ENCODE results near the gene CROCC2.

The CROCC2 gene

DNA sequence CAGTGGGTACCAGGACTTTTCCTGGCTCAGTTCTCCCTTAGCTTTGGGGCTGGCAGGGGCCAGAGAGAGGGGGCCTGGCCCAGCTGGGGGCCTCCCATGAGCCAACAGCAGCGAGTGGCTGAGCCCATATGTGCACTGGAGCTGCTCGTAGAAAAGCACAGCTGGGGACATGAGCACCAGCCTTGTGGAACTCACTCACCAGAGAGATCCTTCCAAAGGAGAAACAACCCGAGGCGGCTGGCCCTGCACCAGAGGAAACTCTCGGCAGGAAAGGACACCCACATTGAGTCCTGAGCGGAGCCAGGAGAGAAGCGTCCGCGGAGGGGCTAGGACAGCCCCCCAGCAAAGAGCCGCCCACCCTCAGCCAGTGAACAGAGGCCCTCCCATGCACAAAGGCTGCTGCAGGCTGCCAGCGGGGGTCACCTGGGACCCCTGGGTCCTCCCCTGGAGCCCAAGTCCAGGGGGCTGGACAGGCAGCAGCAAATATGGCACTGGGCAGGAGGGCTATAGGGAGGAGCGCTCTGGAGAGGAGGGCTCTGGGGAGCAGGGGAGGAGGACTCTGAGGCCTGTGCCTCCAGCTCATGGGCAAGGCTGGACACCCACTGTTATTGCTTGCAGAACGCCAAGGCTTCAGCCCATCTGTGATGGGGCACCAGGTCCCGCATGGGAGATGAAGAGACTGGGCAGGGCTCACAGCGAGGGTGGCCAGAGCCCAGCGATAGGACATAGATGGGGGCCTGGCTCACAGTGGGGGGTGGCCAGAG lies 50.2 kb downstream of the CROCC2 start:
- no peak for DNase-seq (ENCODE audit: low read depth, low spot score)

DNA sequence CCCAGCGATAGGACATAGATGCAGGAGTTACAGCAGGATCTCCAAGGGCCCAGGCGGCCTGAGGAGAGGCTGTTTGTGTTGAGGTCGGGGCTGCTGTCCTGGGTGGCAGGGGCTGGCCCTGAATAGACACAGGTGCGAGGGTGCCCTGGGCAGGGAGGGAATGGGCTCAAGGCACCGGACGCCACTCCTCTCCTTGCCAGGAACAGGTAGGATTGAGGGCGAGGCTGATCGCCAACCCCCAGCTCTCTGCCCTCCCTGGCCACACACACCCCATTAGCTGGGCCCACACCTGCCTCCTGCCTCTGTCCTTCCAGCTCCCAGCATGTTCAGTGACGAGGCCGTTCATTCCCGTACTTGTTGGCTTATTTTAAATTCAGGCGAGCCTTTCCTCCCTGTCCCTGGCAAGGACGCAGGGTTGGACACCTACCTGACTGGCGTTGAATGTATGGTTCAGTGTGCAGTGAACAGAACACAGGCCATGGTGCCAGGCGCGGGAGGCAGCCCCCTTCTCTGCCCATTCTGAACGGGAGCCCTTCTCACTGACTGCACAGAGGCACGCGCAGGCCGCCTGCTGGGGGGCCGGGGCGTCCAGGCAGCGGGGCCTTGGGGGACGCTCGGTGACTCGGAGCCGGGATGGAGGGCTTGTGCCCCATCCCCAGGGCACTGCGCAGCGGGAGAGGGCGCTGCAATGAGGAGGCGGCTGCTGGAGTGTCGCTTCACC lies 51.0 kb downstream of the CROCC2 start:
- DNase-seq (ENCODE audit: low read depth, low spot score), result no peak

DNA sequence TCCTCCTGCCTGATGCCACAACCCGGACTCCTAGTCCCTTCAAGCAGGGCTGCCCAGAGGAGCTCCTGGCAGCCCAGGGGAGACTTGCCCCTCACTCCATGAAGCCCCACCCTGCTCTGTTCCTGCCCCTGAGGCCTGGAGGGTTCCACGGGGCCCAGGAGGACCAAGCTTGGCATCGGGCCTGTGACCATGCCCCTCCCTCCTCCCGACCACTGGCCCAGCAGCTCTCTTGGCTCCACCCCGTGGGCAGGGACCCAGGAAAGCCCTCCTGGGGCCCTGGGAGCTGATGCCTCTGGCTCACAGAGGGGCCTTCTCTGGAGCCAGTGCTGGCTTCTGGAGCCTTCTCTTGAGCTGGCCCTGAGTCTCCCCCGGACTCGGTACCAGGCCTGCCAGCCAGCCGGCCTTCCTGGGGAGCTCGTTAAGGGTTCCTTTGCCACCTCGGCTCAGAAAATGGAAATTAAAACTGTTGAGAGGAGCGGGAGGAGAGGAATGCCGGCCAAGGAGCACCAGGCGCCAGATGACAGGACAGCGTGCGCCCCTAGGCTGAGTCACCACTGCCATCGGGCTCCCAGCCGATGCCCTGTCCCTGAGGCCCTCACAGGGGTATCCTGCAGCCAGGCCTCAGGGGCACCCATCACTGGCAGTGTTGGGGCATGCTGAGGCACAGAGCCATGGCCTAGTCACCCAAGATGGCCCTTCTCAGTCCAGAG lies 51.7 kb downstream of the CROCC2 start:
- DNase-seq (ENCODE audit: low read depth, low spot score), result peak; percentile 68

DNA sequence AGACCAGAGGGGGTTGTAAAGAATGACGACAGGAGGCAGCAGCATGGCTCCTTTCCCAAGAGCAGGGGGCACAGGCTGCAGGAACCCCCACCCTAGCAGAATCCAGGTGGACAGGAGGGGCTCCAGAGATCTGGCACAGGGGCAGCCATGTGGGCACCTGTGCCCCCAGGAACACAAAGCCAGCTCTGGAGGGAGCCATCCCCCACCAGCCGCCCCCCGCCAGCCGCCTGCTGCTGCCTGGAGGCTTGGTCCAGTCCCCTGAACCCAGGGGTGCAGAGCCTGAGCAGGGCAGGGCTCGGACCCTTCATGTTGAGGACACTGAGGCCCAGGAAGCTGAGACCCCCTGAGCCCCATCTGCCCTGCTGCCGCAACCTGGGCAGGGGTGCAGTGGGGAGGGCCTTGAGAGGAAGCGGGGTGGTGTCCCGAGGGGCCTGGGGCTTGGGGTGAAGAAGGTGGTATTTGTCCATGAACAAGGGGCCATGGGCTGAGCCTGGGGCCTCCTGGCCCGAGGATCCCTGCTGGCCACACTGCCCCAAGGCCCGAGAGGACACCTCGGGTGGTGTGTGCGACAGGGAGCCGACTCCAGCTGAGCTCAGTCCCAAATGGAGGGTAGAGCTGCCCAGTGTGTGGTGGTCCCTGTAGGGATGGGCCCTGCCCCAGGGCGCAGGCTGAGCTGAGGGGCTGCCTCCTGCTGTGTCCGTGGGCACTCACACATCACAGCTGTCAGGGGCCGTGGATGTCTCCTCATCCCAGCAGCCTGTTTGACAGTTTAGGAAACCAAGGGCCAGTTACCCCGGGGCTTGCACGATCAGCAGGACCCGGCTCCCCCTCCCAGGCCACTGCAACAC lies 52.5 kb downstream of the CROCC2 start:
- no peak for DNase-seq (ENCODE audit: low read depth, low spot score)

DNA sequence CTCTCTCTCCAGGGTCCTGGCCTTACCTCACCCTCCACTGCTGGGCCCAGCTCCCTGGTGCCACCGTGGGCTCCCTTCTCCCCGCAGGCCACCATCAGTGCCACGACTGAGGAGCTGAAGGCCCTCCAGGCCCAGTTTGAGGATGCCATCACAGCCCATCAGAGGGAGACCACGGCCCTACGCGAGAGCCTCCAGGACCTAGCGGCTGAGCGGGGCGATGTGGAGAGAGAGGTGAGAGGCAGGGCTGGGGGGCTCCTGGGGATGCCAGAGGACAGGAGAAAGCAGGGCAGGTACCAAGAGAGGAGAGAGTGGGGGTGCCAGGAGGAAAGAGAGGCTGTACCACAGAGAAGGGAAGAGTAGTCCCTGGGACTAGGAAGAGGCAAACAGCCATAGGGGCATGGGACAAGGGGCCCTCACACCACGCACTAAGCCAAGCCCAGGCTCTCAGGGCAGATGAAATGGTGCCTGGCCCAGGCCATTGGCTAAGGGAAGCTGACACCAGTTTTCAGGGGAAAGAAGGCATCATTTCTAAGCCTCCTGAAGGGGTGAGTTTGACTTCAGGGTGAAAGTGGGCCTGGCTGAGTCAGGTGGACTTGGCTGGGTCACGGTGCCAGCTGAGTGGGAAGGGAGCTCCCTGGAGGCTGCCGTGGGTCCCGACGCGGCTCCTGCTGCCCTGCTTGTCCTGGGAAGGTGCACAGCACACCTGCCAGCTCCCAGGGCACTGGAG lies 53.2 kb downstream of the CROCC2 start:
- DNase-seq (ENCODE audit: low read depth, low spot score), result no peak

- DNase-seq (ENCODE audit: low read depth, low spot score), result no peak
These were observed 53.8 kb downstream of the CROCC2 start for GRCh38 chr2:240959941-240960308.

- DNase-seq (ENCODE audit: low read depth, low spot score), result peak; percentile 49
These were observed 54.3 kb downstream of the CROCC2 start for GRCh38 chr2:240960309-240960970.

GRCh38 chr2:240960971-240961876 lies 55.1 kb downstream of the CROCC2 start:
- DNase-seq (ENCODE audit: low read depth, low spot score), result peak; percentile 29

GRCh38 chr2:240961910-240962299 lies 55.8 kb downstream of the CROCC2 start:
- DNase-seq (ENCODE audit: low read depth, low spot score), result no peak

DNA sequence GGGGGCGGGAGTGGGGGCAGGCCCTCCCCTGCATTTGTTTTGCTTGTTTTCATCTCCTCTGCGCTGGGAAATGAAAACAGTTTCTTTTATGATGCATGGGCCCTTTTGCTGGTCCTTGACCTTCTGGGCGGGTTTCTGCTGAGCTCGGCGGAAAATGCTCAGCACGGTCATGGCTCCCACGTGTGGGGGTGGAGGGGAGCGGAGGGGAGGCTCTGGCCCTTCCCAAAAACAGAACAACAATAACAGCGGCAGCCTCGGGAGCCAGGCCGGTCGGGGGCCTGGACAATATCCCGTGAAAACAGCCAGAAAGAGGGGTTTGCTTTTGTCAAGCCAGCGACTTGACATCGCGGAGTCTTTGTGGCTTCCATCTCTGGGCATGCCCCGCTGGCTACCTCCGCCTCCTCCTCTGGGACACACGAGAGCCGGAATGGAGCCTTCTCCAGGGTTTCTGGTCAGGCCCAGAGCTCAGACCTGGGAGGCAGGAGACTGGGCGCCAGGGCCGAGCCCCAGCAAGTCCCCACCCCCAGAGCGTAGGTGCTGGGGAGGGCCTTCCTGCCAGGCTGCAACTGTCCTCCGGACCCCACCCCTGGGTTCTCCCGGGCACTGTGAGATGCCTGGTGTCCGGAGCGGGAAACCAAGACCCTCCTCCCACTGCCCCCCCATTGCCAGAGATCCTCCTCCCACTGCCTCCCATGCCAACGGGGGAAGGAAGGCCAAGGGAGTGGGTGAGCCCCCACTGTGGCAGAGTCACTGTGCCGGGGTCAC lies 56.3 kb downstream of the CROCC2 start:
- DNase-seq (ENCODE audit: low read depth, low spot score), result peak; percentile 60

DNA sequence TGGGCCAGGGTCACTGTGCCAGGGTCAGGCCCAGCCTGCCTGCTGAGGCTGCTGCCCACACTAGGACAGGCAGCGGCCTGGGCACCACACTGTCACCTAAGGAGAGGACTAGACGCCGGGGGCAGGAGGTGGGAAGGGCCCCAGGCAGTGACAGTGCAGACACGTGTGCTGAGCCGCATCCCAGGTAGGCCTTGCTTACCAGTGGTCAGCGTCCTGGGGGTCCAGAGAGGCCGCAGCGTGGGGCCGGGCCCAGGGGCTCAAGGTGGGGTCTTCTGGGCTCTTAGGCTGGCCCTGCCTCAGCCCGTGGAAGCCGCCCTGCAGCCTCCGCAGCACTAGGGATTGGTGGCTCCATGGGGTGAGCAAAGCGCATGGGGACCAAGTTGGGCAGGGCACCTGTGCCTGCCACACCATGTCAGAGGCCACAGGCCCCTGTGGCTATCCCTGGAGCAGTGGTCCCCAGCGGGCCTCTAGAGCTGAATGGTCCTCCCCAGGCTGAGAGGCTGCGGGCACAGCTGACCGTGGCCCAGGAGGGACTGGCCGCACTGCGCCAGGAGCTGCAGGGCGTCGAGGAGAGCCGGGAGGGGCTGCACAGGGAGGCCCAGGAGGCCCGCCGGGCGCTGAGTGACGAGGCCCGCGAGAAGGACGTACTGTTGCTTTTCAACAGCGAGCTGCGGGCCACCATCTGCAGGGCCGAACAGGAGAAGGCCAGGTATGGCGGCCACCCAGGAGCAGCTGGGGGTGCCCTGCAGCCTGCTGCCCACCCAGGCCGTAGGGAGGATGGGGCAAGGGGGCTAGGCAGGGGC lies 57.1 kb downstream of the CROCC2 start:
- no peak for DNase-seq (ENCODE audit: low read depth, low spot score)

DNA sequence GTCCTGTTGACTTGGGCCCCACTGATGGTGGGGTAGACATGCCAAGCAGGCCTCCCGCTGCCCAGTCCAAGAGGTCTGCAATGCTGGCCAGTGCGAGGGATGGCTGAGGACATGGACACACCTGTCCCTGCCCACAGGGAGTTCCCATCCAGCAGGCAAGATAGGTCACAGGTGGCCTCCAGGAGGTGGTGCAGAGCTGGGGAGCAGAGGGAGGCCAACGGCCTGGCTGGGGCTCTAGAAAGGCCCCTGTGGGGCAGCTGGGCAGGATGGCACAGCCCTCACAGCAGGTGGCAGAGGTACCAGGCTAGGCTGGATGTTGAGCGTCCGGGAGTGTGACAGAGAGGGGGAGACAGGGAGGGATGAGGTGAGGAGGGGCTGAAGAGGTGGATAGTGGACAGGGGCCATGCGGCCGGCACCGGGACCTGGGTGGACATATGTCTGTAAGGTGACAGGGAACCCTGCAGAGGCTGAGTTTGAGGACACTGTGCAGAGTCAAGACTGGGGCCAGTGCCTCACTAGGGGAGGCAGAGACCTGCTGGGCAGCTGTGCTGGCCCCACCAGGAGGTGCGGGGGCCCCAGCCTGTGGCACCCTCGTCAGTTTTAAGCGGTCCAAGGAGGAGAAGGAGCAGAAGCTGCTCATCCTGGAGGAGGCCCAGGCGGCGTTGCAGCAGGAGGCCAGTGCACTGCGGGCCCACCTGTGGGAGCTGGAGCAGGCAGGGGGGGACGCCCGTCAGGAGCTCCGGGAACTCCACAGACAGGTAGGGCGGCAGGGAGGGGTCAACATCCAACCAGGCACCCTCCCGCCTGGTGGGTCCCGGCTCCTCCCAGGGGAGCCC lies 58.0 kb downstream of the CROCC2 start:
- no peak for DNase-seq (ENCODE audit: low read depth, low spot score)

GRCh38 chr2:240964704-240965295 lies 58.7 kb downstream of the CROCC2 start:
- DNase-seq (ENCODE audit: low read depth, low spot score), result no peak

DNA sequence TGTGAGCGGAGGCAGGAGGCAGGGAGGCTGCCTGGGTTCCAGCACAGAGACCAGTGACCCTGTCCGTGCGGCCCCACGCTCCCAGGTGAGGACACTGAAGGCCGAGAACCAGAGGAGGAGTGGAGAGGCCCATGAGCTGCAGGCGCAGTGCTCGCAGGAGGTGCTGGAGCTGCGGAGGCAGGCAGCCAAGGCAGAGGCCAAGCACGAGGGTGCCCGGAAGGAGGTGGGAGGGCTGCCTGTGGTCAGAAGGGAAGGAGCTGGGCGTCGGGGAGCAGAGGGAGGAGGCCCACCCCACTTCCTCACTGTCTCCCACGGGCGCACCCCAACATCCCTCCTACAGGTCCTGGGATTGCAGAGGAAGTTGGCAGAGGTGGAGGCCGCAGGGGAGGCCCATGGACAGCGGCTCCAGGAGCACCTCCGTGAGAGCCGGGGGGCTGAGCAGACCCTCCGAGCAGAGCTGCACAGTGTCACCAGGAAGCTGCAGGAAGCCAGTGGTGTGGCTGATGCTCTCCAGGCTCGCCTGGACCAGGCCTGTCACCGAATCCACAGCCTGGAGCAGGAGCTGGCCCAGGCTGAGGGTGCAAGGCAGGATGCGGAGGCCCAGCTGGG lies 59.3 kb downstream of the CROCC2 start:
- DNase-seq (ENCODE audit: low read depth, low spot score), result no peak

- DNase-seq (ENCODE audit: low read depth, low spot score), result no peak
These were observed 59.8 kb downstream of the CROCC2 start for GRCh38 chr2:240965905-240966456.

- no peak for DNase-seq (ENCODE audit: low read depth, low spot score)
These were observed 60.3 kb downstream of the CROCC2 start for GRCh38 chr2:240966457-240966905.

Measured in astrocyte of the hippocampus (primary cell).